ENCODE results near the gene SLMAP.
"Not testable (repeated sequence)": the region's sequence is repeated elsewhere in the genome, so short reads cannot be mapped to it uniquely, and the experiment has no call there.

SLMAP gene

GRCh38 chr3:57796261-57796660 is 40.2 kb downstream of the SLMAP start:
- DNase-seq, result no peak

DNA sequence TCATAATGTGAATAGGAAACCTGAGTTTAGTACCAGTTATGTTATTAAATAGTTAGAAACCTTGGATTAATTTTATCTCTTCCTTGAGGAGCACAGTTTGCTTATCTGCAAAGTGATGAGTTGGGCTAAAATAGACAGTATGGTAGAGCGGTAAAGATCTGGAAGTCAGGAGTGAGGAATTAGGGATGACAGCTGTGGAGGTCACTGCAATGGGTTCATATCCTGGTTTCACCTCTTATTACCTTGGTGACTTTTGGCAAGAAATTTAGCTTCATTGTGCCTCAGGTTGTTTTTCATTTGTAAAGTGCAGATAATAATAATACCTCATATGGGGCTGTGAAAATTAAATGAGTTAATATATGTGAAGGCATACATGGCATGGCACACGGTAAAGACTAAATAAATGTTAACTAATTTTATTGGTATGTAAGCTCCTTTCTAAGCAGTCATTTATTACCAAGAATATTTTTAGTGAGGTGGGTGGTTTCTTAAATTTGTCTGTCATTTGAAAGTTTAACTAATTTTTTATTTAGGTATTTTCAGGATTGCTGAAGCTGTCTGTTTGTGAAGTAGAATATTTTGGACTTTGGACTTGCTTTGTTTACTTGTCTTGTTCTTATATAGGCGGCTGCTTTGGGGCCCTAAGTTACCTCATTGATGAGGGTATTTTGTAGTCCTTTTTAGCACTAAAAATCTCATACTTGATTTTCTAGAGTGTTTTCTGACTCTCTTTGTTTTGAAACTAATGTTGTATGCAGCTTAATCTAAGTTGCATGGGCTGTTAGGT is 41.8 kb downstream of the SLMAP start:
- DNase-seq, result no peak

DNA sequence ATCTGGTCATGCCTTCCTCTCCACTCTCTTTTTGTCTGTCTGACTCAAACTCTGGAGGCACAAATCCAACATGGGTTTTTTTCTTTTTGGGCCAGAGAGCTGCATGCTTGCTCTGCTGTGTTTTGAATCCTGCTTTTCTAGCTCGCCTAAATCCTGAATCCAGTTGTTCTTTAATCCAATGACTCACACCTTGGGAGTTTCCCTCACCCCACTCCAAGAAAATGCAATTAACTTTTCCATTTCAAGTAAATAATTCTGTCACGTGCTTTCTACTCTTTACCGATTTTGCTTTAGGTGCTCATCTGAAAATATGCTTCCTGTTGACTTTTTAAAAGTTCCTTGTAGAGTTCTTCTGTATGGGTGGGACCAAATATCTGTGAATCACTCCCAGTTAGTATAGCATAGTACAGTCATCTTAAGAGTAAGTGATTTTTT is 47.6 kb downstream of the SLMAP start:
- DNase-seq, result peak; percentile 68

GRCh38 chr3:57805266-57805665 is 49.2 kb downstream of the SLMAP start:
- DNase-seq, result no peak

GRCh38 chr3:57805674-57806073 is 49.6 kb downstream of the SLMAP start:
- peak; percentile 81 for DNase-seq

DNA sequence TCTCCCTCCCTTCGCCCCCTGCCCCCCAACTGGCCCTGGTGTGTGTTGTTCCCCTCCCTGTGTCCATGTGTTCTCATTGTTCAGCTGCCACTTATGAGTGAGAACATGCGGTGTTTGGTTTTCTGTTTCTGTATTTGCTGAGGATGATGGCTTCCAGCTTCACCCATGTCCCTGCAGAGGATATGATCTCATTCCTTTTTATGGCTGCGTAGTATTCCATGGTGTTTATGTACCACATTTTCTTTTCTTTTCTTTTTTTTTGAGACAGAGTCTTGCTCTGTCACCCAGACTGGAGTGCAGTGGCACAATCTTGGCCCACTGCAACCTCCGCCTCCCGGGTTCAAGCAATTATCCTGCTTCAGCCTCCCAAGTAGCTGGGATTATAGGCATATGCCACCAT is 50.1 kb downstream of the SLMAP start:
- DNase-seq, result not testable (repeated sequence)

DNA sequence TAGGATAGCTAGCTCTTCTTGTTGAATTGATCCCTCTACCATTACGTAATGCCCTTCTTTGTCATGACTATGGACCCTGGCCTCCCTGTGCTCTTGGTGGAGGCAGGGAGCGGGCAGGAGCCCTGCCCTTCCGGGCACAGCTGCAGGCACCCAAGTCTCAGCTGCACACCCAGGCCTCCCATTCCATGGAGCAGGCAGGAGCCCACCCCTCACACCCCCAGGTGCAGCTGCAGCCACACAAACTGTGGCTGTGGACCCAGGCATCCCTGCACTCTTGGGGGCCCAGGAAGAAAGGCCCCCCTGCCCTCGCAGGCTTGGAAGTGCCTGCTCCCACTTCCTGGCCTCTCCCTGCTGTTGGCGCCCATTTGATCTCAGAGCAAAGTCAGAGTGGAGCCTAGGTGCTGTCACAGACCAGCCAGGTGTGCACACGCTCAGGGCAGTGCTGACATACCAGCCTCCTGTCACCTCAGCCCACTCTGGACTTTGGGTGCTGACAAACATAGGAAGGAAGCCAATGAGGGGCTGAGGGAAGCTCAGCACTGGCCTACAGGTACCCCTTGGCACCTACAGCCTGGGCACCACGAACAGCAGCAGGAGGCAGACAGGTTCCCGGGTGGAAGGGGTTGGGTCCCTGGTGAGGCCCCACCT is 53.0 kb downstream of the SLMAP start:
- DNase-seq, result no peak

DNA sequence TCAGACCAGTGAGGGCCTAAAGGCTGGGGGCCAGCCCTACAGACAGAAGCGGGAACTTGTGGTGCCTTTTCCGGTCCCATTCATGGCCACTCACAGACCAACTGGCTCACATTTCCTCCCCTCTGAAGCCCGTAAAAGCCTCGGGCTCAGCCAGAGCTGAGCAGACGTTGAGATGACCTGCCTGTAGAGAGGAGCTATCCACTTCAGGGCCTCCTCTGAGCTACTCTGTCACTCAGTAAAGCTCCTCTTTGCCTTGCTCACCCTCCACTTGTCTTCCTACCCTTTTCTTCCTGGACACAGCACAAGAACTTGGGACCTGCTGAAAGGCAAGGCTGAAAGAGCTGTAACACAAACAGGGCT is 53.5 kb downstream of the SLMAP start:
- DNase-seq, result no peak

DNA sequence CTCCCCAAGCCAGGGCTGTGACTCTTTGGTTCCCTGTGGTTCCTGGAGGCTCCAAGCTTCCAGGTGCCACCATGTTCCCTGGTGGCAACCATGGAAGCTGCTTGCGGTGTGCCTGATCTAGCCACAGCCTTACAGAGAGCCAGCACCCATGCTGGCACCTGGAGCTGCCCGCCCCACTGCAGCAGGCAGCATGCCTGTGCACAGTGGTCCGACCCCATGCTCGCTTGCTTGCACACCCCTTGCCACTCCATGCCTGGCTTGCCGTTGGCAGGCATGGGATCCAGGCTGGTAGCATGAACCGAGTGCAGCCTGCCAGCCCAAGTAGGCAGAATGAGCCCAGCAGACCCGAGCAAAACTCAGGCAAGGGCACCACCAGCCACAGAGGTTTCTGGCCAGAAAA is 53.9 kb downstream of the SLMAP start:
- DNase-seq, result no peak

- no peak for DNase-seq
Measured at GRCh38 chr3:57810471-57811137, 54.5 kb downstream of the SLMAP start.

DNA sequence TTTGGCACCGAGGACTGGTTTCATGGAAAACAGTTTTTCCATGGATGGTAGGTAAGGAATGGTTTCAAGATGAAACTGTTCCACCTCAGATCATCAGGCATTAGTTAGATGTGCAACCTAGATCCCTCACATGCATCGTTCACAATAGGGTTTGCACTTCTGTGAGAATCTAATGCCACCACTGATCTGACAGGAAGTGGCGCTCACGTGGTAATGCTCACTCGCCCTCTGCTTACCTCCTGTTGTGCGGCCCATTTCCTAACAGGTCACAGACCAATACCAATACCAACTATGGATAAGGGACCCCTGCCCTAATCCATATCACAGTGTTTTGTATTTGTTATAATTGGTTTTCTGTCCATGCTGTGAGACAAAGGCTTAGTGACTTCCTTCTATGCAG is 58.9 kb downstream of the SLMAP start:
- no peak for DNase-seq

DNA sequence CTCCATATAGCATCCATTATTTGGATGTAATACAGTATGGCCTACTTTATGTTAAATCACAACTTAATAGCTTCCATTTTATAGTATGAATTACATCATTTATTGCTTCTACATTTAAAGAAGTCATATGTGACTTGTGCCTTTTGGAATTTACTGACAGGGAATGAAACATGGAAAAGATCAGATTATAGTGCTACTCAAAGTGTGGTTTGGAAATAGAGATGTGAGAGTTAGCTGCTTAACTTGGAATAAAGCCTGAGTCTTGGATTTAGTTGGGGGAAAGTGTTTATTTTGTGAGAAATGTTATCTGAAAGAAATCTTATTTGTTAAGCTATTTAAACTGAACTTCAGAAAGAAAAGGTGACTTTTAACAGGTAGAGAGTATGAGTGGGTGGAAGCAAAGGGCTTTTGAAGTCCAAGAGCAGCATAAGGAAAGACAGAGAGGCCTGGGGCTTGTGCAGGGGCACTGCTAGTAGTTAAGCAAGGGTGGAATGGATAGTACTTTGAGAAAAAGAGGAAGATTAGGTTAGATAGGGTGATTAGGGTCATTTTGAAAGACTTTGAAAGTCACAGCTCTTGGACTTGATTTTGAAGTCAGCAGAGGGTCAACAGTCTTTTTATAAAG is 60.5 kb downstream of the SLMAP start:
- no peak for DNase-seq

GRCh38 chr3:57818772-57819171 is 62.7 kb downstream of the SLMAP start:
- no peak for DNase-seq

GRCh38 chr3:57820479-57820878 is 64.4 kb downstream of the SLMAP start:
- no peak for DNase-seq

GRCh38 chr3:57821765-57822164 is 65.7 kb downstream of the SLMAP start:
- no peak for DNase-seq

DNA sequence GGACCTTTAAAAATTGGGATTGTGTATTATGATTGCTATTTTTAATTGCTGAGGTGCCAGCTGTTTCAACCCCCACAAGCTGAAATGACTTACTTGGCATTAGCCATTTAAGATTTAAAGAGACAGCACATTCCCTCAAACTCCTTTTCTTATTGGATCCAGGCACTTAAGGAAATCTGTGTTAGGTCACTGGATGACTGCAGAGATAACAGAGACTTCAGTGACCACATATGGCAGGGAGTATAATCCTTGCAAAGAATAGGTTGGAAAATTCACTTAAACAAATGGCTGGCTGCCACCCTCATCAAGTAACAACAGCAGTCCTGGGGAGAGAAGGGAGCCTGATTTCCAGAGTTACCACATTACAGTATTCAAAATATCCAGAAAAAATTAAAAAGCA is 66.6 kb downstream of the SLMAP start:
- no peak for DNase-seq

DNA sequence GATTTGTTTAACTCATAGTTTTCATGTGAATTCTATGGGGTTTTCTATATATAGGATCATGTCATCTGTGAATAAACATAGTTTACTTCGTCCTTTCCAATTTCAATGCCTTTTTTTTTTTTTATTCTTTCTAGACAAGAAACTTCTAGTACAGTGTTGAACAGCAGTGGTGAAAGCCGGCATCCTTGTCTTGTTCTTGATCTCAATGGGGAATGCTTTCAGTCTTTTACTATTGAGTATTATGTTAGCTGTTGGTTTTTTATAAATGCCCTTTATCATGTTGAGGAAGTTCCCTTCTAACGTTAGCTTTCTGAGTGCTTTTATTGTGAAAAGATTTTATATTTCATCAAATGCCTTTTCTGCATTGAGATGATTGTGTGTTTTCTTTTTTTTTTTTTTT is 69.0 kb downstream of the SLMAP start:
- DNase-seq, result no peak

GRCh38 chr3:57826245-57826951 is 70.3 kb downstream of the SLMAP start:
- DNase-seq, result no peak

GRCh38 chr3:57826952-57827723 is 71.0 kb downstream of the SLMAP start:
- no peak for DNase-seq

DNA sequence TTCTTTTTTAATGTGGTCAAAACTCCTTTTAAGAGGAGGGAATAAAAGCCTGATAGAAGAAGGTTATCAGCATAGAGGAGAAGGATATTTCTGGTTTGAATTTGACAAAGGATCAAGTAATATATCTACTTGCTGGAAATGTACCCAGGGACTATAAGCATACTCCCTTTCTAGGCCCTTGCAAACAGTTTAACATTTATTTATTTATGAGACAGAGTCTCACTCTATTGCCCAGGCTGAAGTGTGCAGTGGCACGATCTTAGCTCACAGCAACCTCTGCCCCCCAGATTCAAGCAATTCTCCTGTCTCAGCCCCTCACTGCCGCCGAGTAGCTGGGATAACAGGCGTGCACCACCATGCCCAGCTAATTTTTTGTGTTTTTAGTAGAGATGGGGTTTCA is 71.6 kb downstream of the SLMAP start:
- no peak for DNase-seq

DNA sequence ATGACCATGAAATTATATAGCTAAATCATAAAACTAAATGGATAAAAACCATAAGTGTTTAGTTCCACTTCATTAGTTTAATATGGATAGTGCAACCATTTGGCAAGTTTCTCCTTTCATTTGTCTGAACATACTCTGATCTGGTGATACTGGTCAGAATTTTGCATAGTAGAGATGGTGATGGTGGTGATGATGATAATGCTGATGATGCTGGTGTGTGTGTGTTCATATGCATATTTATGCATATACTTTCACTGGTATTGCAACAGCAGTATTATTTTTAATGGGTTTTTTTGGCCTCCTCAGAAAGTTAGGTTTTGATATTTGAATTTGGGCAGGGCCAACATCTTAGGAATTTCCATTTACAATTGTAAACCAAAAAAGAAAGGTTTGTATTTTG is 76.4 kb downstream of the SLMAP start:
- DNase-seq, result no peak

- DNase-seq, result no peak
Measured at GRCh38 chr3:57832900-57833313, 76.8 kb downstream of the SLMAP start.

All from islet precursor cell (in vitro differentiated cells).